GM21390 (cell line): ENCODE measurements around the gene TTC38.

Experiments
- ATAC-seq: cut with Tn5 transposase; IDR thresholded peaks from one replicate; pipeline ENCODE4 v1.9.1; 2021; ENCODE audit not compliant: unreplicated experiment

Gene TTC38

DNA sequence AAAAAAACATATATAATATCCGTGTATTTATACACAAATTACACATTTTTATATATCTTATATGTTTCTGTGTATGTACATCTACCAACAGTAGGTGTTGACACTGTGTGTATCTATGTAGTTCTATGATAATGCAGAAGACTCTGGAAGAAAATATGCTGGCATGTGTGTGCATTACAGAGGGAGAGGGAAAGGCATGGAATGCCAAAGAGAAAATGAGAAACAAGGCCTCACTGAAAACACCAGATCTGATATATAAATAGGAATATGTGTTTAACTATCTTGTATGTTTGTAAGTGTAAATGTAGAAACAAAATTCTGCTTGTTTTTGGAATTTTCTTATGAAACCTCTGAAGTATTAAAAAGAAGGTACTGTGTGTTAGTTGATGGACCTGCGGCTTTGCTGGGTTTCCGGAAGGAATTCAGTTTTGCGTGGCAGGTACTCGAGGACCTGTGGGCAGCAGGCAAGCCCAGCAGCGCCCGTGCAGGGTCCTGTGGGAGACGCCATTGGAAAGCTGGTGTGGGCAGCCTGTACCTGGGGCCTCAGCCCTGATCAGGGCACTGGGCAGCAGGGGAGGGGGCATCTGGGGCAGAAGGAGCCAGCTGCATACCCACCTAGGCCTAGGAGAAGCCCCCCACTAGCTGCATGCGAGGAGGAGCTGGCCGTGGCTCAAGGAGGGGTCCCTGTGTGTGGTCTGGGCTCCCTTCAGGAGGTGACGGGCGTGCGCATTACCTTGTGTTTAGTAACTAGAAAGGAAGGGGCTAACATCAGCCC, 60.1 kb downstream of the TTC38 start:
- no peak for ATAC-seq

DNA sequence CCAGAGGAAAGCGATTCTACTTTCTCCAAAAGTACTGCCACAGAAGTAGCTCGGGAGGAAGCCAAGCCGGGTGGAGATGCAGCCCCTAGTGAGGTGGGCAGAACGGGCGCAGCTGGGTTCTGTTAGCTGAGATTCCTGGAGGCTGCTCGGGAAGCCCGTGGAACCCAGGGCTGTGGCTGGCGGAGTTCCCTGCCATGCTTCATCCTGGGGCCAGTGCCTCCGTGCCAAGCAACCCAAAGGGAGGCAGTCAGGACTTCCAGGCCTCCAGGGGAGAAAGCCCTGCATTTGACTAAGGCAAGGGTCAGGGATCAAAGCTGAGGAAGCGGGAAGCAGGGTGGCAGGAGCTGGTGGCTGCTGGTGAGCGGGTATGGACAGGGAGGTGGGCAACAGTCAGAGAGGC, 61.0 kb downstream of the TTC38 start:
- ATAC-seq = no peak

DNA sequence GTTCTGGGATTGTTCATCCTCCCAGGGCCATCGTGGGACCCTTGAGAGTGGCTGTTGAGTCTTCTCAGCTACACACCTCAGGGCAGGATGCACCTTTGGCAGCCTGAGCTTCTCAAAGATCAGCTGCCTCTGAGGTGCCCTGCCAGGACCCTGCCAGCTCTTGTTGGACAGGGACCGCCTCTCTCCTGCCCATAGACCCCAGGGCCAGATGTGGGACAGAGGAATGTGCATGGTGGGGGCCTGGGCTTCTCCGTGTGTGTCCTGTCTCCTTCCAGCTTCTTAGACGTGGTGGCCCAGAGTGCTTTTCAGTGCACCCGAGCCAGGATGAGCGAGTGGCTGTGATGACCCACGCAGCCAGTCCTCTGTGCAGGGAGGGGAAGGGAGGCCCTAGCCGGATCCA, 61.8 kb downstream of the TTC38 start:
- ATAC-seq = no peak

DNA sequence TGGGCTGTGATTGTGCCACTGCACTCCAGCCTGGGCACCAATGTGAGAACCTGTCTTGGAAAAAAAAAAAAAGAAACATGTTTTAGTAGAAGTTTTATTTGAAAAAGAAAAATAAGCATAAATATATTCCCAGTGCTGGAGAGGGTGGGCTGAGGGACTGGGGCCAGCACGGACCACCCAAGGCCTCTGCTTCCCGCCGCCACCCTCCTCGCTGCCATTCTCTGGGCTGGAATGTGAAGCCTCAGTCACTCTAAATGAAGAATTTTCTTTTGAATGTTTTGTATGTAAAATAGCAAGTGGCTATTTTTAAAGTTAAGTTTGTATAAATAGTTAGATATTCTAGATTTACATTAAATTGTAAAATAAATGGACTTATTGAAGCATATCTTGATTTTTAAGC, 62.6 kb downstream of the TTC38 start:
- ATAC-seq = no peak

DNA sequence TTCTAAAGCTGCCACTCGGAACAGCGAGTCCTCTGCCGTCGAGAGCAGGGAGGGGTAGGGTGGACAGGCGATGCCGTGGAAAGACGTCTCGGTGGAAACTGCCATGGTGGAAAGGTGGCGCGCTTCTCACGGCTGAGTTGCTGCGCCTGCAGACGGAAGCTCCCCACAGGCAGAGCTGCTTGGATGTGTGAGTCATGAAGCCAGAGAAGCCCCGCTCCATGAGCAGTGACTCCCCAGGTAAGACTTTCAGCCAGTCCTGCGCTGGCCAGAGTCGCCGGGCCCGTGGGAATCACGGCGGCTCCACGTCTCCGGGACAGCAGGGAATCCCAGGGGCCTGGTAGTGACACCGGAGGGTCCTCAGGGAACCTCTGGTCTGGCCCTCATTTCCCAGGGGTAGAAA, 63.7 kb downstream of the TTC38 start:
- ATAC-seq = no peak

DNA sequence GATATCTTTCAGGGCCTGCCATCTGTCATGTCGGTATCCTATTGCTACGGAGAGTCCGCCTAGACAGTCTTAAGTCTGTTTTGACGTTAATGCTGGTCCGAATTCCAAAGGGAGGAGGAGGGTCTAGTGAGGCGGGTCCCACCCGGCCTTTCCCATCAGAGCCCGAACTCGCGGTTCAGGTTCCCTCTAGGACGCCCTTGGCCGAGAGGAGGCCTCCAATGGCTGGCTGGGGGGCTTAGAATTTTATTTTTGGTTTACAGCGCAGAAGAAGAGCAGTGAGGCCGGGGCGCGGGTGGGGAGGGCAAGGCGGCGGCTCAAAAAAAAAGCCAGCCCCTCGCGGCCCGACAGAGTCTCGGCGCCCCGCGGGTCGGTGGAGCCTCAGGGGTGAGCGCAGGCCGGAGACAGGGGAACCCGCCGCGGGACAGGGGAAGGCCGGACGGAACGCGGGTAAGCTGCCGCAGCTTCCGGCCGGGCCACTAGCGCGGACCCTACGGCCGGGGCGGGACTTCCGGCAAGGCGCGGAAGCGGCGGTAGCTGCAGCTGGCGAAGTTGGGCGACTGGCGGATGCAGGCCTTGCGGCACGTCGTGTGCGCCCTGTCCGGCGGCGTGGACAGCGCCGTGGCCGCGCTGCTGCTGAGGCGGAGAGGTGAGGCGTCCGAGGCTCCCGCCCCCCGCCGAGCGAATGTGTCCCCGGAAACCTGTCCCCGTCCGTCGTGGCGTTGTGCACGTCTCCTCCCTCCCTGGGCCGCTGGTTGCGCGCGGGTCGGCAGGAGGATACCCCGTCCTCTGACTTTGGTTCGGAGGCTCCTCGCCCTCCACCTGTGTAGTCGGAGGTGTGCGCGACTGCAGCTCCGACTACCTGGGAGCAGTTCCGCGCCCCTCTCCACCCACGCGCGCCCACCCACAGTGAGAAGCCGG, 67.7 kb downstream of the TTC38 start, which contains the start of gene TRMU:
TRMU (plus strand) TSS at position 514 of the 918 bp plus-strand sequence; CDS start at position 565, 51 bp downstream.
- peak; percentile 70 for ATAC-seq

DNA sequence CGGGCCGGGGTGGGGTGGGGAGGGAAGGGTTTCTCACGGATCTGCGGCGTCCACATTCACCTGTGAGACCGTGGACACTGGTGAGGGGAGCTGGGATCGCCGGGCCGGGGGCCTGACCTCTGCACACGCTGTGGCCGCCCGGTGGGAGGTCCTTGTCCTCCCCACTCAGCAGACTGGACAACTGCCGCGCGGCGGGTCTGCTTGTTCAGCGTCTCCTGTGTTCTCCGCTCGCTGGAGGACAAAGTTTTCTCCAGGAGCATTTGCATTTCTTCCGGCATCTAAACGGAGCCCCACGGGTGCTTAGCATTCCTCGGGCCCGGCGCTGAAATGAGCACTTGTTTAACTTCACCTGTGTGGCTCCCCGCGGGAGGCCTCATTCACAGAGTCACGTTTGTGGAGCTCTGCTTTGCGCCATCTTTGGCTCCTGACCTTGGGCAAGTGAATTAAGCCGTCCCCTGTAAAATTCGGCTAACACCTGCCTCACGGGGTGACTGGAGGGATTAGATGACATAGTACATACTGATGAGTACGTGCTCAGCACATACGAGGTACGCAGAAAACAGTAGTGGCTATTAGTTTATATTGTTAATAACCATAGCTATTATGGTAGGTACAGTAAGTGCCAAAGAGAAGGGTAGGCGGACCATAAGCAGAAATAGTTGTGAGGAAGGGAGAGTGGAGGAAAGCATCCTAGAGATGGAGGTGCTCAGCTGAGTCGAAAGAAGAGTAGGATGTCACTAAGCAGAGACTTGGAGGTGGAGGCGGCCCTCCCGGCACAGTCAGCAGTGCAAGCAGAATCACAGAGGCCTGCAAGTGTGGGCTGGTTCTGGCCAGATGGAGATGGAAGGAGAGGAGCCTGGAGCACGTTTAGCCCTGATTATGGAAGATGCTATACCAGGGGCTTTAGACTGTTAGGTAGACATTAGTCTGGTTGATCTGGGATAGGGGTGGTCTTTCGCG, 68.6 kb downstream of the TTC38 start:
- peak; percentile 9 for ATAC-seq

DNA sequence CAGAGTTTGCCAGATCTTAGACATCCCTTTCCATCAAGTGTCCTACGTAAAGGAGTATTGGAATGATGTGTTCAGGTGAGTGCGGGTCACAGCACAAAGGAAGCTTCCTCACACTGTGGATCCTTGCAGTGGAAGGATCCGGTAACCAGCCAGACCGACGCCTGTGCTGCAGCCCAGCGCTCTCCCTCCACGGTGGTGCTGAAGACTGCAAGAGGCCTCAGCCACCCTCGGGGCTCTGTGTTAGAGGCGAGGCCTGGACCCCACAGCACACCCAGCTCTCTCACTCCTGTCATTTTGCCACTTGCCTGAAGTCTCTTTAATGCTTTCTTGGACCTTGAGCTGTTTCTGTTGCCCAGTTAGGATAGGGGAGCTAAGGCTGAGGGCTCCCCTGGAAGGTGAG, 70.1 kb downstream of the TTC38 start:
- no peak for ATAC-seq

DNA sequence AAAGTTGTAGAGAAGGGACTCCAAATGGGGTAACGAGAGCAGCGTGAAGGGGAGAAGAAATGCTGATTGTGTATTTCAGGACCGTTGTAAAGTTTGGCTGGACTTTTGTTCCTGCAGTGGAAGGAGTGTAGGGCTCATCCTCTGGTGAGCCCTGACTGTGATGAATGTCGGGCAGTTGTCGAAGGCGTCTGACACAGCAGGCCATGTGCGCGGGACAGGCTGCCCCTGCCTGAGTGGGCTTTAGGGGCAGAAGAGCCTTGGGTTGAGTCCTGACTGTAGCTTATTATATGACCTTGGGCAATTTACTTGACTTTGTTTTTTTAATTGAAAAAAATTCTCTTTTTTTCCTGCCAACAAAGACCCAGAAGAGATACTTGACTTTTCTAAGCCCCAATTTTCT, 70.8 kb downstream of the TTC38 start:
- ATAC-seq = no peak

DNA sequence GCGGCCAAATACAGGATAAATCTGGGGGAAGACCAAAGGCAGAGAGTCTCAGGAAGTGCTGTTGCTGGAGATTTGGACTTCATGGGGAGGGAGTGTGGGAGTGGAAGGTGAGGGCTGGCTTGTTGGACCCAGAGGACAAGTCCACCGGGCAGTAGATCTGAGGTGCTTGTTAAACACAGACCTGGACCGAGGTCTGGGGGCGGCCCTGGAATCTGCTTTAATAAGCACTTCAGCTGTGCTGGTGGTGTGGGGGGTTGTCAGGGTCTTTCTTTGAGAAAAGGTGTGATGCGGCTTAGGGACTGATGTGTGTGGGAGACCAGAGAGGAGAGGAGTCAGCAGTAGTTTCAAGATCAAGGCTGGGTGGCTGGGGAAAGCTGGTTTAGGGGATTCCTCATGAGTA, 72.1 kb downstream of the TTC38 start:
- ATAC-seq = no peak

DNA sequence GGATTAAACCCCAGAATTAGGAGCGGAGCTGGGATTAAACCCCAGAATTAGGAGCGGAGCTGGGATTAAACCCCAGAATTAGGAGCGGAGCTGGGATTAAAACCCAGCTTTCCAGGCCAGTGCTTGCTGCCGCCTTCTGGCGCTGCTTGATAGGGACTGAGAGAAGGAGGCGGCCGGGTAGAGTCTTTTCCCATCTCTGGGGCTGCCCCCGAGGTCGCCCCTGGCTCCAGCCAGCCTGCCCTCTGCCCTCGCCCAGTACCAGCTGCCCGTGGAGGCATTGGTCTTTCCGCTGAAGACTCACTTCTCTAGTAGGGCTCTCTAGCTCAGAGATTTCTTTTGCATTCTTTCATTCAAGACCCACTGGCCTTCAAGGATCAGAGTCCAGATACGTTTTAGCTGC, 72.9 kb downstream of the TTC38 start:
- ATAC-seq = no peak
